Activated naive CD4-positive, alpha-beta T cell treated with anti-CD3 and anti-CD28 coated beads, Interleukin-2, amount 50 U/mL, for 16 hours (primary cell): Measurements from ENCODE around the gene FAM81A.
A peak's percentile ranks its signal among the peaks of the same experiment; 100 is the strongest.
"Not testable (repeated sequence)": the region's sequence is repeated elsewhere in the genome, so short reads cannot be mapped to it uniquely, and the experiment has no call there.

ENCODE experiments used
- DNase-seq: peaks from one replicate; pipeline ENCODE4 v3.0.0-alpha.2; 2020

The FAM81A gene

DNA sequence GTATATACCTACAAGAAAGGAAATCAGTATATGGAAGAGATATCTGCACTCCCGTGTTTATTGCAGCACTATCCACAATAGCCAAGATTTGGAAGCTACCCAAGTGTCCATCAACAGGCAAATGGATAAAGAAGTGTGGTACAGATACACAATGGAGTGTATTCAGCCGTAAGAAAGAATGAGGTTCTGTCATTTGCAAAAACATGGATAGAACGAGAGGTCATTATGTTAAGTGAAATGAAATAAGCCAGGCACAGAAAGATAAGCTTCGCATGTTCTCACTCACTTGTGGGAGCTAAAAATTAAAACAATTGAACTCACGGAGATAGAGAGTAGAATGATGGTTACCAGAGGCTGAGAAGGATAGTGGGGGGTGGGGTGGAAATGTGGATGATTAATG lies 53.1 kb downstream of the FAM81A start:
- no peak for DNase-seq

GRCh38 chr15:59492389-59493377 lies 54.7 kb downstream of the FAM81A start:
- peak; percentile 46 for DNase-seq

GRCh38 chr15:59501597-59501996 lies 63.6 kb downstream of the FAM81A start:
- DNase-seq: no peak

- no peak for DNase-seq
Observed at GRCh38 chr15:59515190-59515589, 77.2 kb downstream of the FAM81A start.

DNA sequence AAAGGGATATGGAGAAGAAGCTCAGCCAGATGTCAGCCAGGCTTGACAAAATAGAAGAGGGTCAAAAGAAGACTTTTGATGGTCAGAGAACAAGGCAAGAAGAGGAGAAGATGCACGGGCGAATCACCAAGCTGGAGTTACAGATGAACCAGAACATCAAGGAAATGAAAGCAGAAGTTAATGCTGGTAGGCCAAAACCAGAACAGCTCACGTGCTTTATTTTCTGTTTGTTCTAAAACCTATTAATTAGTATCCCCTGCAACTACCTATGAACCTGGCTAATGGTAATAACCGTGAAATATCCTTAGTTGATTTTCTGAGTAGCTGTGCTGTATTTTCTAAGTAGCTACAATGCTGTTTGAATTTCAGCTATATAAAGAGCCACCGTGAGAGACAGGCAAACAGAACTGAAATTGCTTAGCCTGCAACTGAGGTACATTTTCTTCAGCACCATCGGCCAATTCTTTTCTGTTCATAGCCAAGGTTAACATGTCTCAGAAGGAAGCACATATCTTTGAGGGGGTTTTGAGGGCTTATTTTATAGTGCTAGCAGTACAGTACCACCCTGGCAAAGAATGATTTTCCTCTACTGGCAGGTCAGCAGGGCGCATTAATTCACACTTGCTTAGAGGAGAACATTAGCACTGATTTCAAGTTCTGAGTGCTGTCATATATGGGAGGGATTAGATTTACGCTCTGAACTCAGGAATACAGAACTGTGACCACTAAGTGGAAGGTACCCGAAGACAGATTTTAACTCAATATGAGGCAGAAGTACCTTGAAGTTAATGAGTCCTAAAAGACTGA lies 78.9 kb downstream of the FAM81A start:
- no peak for DNase-seq

DNA sequence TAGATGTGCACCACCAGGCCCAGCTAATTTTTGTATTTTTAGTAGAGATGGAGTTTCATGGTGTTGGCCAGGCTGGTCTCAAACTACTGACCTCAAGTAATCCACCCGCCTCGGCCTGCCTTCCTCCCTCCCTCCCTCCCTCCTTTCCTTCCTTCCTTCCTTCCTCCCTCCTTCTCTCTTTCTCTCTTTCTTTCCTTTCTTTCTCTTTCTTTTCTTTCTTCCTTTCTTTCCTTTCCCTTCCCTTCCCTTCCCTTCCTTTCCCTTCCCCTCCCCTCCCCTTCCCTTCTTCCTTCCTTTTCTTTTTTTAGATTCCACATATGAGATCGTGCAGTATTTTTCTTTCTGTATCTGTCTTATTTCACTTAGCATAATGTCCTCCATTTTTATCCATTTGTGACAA lies 81.3 kb downstream of the FAM81A start:
- no peak for DNase-seq

- no peak for DNase-seq
Observed at GRCh38 chr15:59521443-59521842, 83.5 kb downstream of the FAM81A start.

DNA sequence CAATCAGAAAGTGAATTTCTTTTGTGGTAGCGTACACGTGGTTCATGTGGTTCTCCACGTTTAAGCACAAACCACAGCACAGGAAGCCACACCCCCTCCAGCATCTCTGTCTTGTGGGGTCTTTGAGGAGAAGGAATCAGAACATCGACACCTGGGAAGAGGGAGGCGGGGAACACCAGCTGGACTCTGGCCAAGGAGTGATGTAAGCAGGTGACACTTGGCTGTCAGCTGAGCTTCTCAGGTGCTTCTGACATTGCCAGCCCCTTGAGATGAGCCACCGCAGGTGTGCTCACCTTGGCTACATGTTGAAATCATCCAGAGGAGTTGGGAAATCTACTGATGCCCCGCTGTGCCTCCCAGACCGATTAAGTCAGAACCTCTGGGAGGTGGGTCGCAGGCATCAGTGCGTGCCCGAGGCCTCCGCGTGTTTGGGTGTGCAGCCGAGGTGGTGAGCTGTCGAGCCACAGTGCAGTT lies 85.0 kb downstream of the FAM81A start:
- DNase-seq: no peak

- DNase-seq: no peak
Observed at GRCh38 chr15:59523702-59524101, 85.7 kb downstream of the FAM81A start.

DNA sequence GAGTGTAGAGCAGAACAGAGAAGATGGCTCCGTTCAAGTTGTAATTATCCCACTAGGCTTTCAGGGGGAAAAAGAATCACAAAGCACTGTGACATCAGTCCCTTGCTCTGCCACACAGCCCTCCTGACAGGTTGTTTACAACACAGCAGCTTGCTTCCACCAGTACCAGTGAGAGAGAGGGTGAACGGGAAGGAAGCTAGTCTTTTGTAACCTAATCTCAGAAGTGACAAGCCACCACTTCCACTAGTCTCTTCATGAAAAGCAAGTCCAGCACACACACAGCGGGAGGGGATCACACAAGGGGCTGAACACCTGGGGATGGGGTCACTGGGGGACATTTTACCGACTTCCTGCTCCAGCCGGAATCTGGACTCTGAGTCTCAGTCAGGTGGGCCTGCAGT lies 86.3 kb downstream of the FAM81A start:
- no peak for DNase-seq

DNA sequence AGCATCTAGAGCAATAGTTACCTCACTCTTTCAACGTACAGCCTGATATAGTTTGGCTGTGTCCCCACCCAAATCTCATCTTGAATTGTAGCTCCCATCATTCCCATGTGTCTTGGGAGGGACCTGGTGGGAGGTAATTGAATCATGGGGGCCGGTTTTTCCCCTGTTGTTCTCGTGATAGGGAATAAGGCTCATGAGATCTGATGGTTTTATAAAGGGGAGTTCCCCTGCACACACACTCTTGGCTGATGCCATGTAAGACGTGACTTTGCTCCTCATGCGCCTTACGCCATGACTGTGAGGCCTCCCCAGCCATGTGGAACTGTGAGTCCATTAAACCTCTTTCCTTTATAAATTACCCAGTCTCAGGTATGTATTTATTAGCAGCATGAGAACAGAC lies 88.5 kb downstream of the FAM81A start:
- DNase-seq: not testable (repeated sequence)

DNA sequence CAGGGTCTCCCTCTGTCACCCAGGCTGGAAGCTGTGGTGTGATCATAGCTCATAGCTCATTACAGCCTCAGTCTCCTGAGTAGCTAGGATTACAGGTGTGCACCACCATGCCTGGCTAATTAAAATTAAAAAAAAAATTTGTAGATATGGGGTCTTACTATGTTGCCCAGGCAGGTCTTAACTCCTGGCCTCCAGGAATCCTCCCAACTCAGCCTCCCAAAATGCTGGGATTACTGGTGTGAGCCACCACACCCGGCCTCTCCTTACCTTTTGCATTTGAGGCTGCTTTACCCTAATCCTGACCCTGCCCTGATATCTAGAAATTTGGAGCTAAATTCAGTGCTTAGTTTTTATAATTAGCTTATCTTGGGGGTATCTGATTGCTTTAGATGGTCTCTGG lies 90.4 kb downstream of the FAM81A start:
- no peak for DNase-seq

DNA sequence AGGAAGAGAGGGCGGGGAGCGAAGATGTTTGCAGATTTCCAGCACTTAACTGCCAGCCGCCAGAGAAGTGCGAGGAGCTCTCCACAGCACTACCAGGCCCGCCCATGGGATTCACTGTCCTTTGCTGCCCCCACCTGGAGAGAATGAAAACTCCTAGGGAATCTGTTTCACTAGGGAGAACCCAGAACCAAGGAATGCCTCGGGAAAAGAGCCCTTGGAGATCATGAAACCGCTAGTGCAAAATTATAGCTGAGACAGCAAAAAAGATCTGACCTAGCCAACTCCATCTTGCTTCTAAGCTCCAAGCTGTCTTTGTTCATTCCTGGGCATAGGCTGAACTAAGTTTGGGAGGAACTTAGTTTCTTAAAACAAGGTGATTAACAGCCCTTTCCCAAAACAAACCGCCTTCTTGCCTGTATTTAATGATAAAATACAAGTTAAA lies 91.0 kb downstream of the FAM81A start:
- DNase-seq: peak; percentile 68

GRCh38 chr15:59531066-59531675 lies 93.2 kb downstream of the FAM81A start:
- DNase-seq: no peak

DNA sequence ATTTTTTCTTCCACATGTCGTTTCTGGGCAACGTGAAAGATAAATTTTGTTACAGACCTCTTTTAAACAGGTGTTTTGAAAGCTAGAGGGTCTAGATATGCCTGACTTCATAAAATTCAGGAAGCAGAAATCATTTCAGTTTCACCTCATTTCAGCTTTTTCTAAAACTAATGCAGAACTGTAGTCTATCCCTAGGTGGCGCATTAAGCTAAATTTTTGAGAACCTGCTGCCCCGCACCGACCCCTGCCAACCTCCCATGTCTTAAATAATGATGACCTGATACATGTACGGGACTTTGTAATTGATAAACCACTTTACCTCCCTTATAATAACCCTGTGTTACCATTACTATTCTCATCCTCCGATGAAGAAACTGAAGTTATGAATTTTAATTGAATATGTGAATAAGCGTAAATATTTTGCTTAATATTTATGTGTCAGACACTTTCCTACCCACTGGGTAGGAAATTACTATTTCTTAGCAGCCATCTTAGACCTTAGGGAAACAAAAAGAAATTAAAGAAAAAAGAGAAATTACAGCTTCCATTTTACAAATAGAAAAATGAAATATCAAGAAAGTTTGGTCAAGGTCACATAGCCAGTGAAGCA lies 94.9 kb downstream of the FAM81A start:
- peak; percentile 24 for DNase-seq

DNA sequence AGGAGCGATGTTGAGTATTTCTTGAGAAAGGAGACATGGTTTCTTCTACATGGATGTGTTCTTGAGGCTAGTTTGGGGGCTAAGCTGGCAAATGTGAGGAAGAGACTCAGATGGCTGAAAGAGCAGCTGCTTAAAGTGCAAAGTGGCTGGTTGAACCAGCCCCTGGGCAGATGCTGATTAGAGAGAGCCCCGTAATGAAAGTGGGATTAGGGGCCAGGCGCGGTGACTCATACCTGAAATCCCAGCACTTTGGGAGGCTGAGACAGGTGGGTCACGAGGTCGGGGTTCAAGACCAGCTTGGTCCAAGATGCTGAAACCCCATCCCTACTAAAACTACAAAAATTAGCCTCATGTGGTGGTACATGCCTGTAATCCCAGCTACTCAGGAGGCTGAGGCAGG lies 98.6 kb downstream of the FAM81A start:
- DNase-seq: no peak

GRCh38 chr15:59537403-59537802 lies 99.4 kb downstream of the FAM81A start:
- no peak for DNase-seq

- no peak for DNase-seq
Observed at GRCh38 chr15:59538494-59538893, 100.5 kb downstream of the FAM81A start.

- DNase-seq: no peak
Observed at GRCh38 chr15:59539799-59540198, 101.8 kb downstream of the FAM81A start.

GRCh38 chr15:59540654-59541053 lies 102.7 kb downstream of the FAM81A start:
- no peak for DNase-seq

GRCh38 chr15:59541750-59542149 lies 103.8 kb downstream of the FAM81A start:
- DNase-seq: no peak

- no peak for DNase-seq
Observed at GRCh38 chr15:59543721-59544547, 105.9 kb downstream of the FAM81A start.
